ENCODE data around the gene MS4A4E.

DNA sequence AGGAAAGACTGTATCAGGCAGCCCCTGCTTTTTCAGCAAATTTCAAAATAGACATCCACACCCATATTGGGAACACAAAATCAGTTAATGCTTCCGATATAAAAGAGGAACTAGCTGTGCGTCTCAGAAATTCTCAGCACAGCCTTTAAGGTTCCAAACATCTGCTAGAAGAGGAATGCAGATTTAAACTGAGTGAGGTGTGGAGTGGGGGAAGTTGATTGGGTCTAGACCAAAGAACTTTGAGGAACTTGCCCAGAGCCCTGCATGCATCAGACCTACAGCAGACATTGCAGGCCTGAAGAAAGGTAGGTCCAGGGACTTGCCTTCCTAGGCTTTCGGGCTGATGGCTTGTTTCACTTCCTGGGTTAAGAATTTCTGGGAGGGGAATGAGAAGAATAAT is 37.5 kb upstream of the MS4A4E start, which contains the start of gene MS4A4A:
- TF ChIP-seq, protein P1, sequence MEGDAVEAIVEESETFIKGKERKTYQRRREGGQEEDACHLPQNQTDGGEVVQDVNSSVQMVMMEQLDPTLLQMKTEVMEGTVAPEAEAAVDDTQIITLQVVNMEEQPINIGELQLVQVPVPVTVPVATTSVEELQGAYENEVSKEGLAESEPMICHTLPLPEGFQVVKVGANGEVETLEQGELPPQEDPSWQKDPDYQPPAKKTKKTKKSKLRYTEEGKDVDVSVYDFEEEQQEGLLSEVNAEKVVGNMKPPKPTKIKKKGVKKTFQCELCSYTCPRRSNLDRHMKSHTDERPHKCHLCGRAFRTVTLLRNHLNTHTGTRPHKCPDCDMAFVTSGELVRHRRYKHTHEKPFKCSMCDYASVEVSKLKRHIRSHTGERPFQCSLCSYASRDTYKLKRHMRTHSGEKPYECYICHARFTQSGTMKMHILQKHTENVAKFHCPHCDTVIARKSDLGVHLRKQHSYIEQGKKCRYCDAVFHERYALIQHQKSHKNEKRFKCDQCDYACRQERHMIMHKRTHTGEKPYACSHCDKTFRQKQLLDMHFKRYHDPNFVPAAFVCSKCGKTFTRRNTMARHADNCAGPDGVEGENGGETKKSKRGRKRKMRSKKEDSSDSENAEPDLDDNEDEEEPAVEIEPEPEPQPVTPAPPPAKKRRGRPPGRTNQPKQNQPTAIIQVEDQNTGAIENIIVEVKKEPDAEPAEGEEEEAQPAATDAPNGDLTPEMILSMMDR (IDR thresholded peaks at IDR 0.05; ENCODE audit: insufficient read depth, low read length, poor library complexity, severe bottlenecking) = no peak
- no peak for TF ChIP-seq EZH2phosphoT487 (conservative IDR thresholded peaks at IDR 0.05; ENCODE audit: low read length)

Data from SU-DHL-6 (cell line).